AG04449 (cell line): Measurements from ENCODE around the gene FLRT1.

ENCODE experiments used
- CTCF ChIA-PET: fragments of 350-600 bp; formaldehyde crosslinking; extraction: SDS; loops from one replicate; lab custom pipeline; 2021; ENCODE audit warnings: antibody characterized with exemption; lab: Yijun Ruan, JAX
- POLR2A ChIA-PET: fragments of 400-600, 350-600 bp; formaldehyde crosslinking; extraction: SDS; loops from one replicate; lab custom pipeline; 2020; ENCODE audit warnings: antibody characterized with exemption, inconsistent platforms; lab: Yijun Ruan, JAX
- DNase-seq: peaks from one replicate; pipeline ENCODE4 v3.0.0-alpha.2; 2010; ENCODE audit warnings: low read depth, low spot score
- H3K4me3 ChIP-seq: 2 replicates; pipeline ENCODE4 v1.5.1; 2011; ENCODE audit warnings: low read depth, mild to moderate bottlenecking, control low read depth, low read length
- CTCF ChIP-seq: IDR thresholded peaks from one replicate; pipeline ENCODE4 v1.5.1; 2011; ENCODE audit warnings: mild to moderate bottlenecking, moderate library complexity, low read length, control low read depth, inconsistent platforms; ENCODE audit not compliant: insufficient read depth; ENCODE audit errors: missing control alignments

Gene FLRT1

GRCh38 chr11:64008283-64008913 is 27.3 kb upstream of the FLRT1 start:
- CTCF ChIA-PET = interaction anchor here (0.9 to 13.1 kb wide), 4 partner anchors 8 to 155 kb away, joined by 3 to 591 read pairs (median 4); no protein-coding TSS in a partner anchor
- DNase-seq = no peak
- POLR2A ChIA-PET = no interaction called here
- H3K4me3 ChIP-seq = no peak overlapping the region
- TF ChIP-seq CTCF = no peak

GRCh38 chr11:64008914-64009633 is 26.7 kb upstream of the FLRT1 start:
- TF ChIP-seq CTCF = no peak
- no peak for DNase-seq
- ChIA-PET CTCF (interaction anchor here (0.9 to 13.1 kb wide), 2 partner anchors 9 to 140 kb away, joined by 5 to 591 read pairs; no protein-coding TSS in a partner anchor), POLR2A (no interaction called here)
- no peak overlapping the region for H3K4me3 ChIP-seq

- POLR2A ChIA-PET = no interaction called here
- DNase-seq = no peak
- no peak overlapping the region for H3K4me3 ChIP-seq
- no peak for TF ChIP-seq CTCF
- CTCF ChIA-PET = interaction anchor here (0.9 to 13.1 kb wide), 2 partner anchors 9 to 139 kb away, joined by 5 to 591 read pairs; no protein-coding TSS in a partner anchor
Observed at GRCh38 chr11:64009710-64010109, 26.0 kb upstream of the FLRT1 start.

- CTCF ChIA-PET = interaction anchor here (1.0 to 3.8 kb wide), 2 partner anchors 10 to 138 kb away, joined by 4 to 12 read pairs; no protein-coding TSS in a partner anchor
- no peak overlapping the region for H3K4me3 ChIP-seq
- DNase-seq = no peak
- POLR2A ChIA-PET = no interaction called here
- no peak for TF ChIP-seq CTCF
Observed at GRCh38 chr11:64010783-64011182, 24.9 kb upstream of the FLRT1 start.

GRCh38 chr11:64011371-64011770 is 24.4 kb upstream of the FLRT1 start:
- H3K4me3 ChIP-seq = no peak overlapping the region
- TF ChIP-seq CTCF = no peak
- ChIA-PET CTCF (interaction anchor here (1.0 to 3.8 kb wide), 3 partner anchors 11 to 141 kb away, joined by 3 to 12 read pairs (median 4); no protein-coding TSS in a partner anchor), POLR2A (no interaction called here)
- no peak for DNase-seq
